ENCODE measurements around the gene PRRG4.

GRCh38 chr11:32897103-32897502, 67.4 kb downstream of the PRRG4 start:
- no peak for TF ChIP-seq CTCF (IDR thresholded peaks at IDR 0.05; ENCODE audit: poor library complexity)
- TF ChIP-seq EZH2 (IDR thresholded peaks at IDR 0.05; ENCODE audit: borderline replicate concordance), result no peak
- TF ChIP-seq EZH2phosphoT487 (IDR thresholded peaks at IDR 0.05; ENCODE audit: low read depth, severe bottlenecking, unreplicated experiment), result no peak

Measured in hepatocyte (in vitro differentiated cells).